Smooth muscle cell of bladder (primary cell): Measurements from ENCODE around the gene LRRC73. TPM values are rescaled to one million over a fixed set of nuclear protein-coding genes. Genes with fewer than 3 reads are reported as not detected.

Experiments
- total RNA-seq: library from RNA; depleted of rRNA; stranded (reverse); fragments of >200 nt; gene quantifications from 2 replicates; pipeline ENCODE4 v1.2.3, GENCODE V29; 2014

LRRC73 gene, protein sequence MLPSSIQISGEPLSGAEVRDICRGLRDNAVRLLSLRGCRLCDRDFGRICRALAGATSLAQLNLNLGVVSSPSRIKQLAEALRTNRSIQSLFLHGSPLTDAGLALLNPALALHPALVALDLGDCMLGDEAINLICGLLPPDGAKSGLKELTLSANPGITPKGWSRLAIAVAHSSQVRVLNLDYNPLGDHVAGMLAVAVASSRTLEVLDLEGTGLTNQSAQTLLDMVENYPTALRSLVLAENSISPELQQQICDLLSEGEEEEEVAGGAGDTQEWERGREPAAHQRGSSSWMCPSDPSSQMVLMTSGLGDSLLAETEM
- total RNA-seq: 0.28 and 0.65 TPM in 2 replicates

DNA sequence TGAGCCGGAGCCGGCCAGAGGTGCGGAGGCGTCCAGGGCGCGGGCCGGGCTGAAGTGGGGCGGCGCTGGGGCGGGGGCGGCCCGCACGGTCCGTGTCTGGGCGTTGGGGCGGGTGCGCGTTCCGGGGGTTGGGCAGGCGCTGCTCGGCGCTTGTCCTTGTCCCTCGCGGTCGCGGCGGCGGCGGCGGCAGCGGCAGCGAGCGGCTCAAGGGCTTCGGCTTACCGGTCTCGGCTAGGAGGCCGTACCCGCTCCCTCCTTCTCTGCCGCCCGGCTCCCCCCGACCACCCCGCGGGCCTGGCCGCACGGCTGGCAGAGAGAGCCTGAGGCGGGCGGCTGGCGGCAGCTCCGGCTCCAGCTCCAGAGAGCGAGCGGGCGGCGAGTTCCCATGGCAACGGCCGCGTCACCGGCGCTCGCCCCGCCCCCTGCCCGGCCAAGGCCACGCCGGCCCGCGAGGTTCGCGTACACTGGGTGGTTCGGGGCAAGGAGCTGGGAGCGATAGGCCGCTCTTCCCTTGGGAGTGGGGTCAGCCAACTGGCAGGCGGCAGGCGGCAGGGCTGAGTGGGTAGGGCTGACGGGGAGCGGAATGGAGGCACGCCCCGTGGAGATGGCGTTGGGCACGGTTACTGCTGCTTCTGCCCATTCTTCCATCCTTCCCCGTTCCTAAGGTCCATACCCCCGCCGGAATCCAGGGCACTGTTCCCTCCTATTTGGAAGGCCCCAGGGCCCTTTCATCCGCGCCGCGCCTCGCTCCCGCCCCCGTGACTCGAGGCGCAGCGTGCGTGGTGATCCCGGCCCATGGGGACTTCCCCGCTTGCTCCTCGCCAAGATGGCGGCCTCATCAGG is at the start of gene LRRC73:
LRRC73 (minus strand) TSS at position 363 of the 843 bp plus-strand sequence. CDS start 561 bp downstream, outside the sequence.

DNA sequence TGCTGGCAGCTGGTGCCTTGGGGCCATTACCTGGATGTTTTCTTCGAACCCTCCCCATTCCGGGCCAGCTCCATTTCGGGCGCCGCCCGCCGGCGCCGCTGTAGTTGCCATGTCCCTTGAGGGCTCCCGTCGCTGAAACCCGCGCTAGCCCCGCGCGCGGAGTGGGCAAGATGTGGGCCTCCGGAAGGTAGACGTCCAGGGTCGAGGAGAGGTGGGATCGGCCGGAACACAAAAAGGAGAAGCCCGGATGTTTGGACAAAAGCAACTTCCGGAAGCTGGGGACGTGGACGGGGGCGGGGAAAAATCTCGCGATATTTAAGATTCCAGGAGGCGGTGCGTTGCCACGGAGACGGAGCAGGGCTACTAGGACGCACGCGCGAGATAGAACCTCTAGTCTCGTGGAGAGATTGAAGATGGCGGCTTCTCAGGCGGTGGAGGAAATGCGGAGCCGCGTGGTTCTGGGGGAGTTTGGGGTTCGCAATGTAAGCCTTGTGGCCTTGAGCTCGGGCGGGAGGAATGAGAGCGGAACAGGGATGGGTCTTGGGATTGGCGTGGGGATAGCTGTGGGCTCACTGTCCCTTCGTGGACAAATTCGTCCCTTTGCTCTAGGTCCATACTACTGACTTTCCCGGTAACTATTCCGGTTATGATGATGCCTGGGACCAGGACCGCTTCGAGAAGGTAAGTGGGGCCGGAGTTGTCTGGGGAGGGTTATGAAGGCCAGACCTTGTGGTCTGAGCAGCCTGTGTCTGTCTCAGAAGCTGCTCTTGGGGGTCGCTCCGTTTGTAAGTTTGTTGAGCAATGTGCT is 6.8 kb upstream of the LRRC73 start, which contains the start of the genes POLR1C and YIPF3:
POLR1C (plus strand) TSS at position 393 of the 808 bp plus-strand sequence; CDS start at position 414, 21 bp downstream.
YIPF3 (minus strand) TSS at position 230 of the 808 bp plus-strand sequence; CDS start at position 111, 119 bp downstream.

DNA sequence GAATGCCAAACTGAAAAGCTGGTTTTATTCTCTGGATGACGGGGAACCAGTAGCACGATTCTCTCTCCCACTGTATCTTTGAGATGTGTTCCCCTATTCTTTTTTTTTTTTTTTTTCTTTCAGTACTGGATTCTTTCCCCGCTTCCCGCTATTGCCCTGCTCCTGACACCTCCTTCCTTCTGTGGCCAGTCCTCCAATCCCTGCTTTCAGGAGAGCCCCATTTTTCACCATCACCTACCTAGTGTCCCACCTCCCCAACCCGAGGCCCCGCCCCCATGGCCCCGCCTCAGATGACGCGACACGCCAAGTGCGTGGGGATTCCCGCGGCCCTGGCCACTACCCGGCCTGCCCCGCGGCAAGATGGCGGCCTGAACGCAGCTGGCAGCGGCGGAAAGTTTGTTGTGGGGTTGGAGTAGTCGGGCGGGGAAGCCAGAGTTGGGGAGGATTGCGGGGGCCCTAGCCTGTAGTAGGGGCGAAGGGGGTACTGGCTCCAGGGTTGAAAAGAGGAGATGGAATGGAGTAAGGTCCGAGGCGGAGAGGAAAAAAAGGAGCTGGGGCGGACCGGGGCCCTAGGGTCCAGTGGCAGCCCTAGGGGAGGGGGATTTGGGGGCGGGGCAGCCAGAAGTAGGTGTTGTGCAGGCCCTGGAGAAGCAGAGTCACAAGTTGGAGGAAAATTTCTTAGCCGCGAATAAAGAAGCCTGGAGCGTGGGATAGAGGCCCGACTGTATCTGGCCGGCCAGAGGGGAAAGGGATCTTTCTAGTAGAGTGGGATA is 32.7 kb downstream of the LRRC73 start, which contains the start of gene TJAP1:
TJAP1 (plus strand) TSS at position 336 of the 773 bp plus-strand sequence. CDS start 21,432 bp downstream, outside the sequence.

Other genes with a start within 250 kb of the LRRC73 start
- not detected in 2 replicates for gene SLC22A7, start 212.1 kb downstream of the LRRC73 start, total RNA-seq
- 0.18 TPM in 1 of 2 replicates, not detected in the other for gene CRIP3, start 201.5 kb downstream of the LRRC73 start, total RNA-seq
- 3.4 and 4.5 TPM in 2 replicates for gene ZNF318, start 140.7 kb downstream of the LRRC73 start, total RNA-seq
- 16.5 and 17.3 TPM in 2 replicates for gene ABCC10, start 82.8 kb downstream of the LRRC73 start, total RNA-seq
- gene DLK2, start 54.8 kb downstream of the LRRC73 start, total RNA-seq: 0.28 and 0.37 TPM in 2 replicates
- gene TJAP1, start 32.8 kb downstream of the LRRC73 start, total RNA-seq: 7.4 and 9.3 TPM in 2 replicates
- 120 and 141 TPM in 2 replicates for gene YIPF3, start 6.6 kb upstream of the LRRC73 start, total RNA-seq
- 23.9 and 28.4 TPM in 2 replicates for gene POLR1C, start 6.7 kb upstream of the LRRC73 start, total RNA-seq
- 15.6 and 19.1 TPM in 2 replicates for gene XPO5, start 65.7 kb upstream of the LRRC73 start, total RNA-seq
- gene POLH, start 65.8 kb upstream of the LRRC73 start, total RNA-seq: 16.4 and 21.5 TPM in 2 replicates
- gene GTPBP2, start 118.9 kb upstream of the LRRC73 start, total RNA-seq: 49.7 and 65.1 TPM in 2 replicates
- gene MAD2L1BP, start 125.5 kb upstream of the LRRC73 start, total RNA-seq: 15.8 and 17.9 TPM in 2 replicates
- 0.85 and 1.0 TPM in 2 replicates for gene RSPH9, start 134.7 kb upstream of the LRRC73 start, total RNA-seq
- 35.8 and 46.6 TPM in 2 replicates for gene MRPS18A, start 177.4 kb upstream of the LRRC73 start, total RNA-seq